ENCODE results near the gene STAM. TPM values are rescaled to one million over a fixed set of nuclear protein-coding genes. Genes with fewer than 3 reads are reported as not detected.

STAM gene
- total and polyA plus RNA-seq, 10 of the 15 experiments (the other 5 are each of a cell fraction or from before 2014, with no cell fraction given), result 8.8 to 15.9 (median 14.4) TPM

DNA sequence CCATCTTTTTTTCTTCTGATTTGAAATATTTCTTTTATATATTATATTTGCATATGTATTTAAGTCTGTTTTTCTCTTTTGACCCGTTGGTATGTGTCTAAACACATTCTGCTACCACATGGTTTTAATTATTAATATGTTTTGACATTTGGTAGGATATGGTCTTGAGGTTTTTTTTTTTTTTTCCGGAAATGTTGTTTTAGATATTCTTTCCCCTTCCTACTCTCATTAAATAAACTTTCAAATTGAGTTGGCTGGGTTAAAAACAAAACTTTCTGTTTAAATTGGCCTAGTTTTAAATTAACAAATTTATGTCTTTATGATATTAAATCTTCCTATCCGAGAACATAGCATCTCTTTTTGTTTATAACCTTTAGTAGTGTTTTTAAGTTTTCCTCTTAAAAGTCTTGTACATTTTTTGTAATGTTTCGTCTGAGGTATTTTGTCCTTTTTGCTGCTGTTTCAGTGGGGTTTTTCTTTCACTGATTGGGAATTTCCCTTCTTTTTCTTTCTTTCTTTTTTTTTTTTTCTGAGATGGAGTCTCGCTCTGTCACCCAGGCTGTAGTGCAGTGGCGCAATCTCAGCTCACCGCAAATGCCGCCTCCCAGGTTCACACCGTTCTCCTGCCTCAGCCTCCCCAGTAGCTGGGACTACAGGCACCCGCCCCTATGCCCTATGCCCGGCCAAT is 25.4 kb downstream of the STAM start (continued):
- TF ChIP-seq, protein P1, sequence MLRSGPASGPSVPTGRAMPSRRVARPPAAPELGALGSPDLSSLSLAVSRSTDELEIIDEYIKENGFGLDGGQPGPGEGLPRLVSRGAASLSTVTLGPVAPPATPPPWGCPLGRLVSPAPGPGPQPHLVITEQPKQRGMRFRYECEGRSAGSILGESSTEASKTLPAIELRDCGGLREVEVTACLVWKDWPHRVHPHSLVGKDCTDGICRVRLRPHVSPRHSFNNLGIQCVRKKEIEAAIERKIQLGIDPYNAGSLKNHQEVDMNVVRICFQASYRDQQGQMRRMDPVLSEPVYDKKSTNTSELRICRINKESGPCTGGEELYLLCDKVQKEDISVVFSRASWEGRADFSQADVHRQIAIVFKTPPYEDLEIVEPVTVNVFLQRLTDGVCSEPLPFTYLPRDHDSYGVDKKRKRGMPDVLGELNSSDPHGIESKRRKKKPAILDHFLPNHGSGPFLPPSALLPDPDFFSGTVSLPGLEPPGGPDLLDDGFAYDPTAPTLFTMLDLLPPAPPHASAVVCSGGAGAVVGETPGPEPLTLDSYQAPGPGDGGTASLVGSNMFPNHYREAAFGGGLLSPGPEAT (IDR thresholded peaks at IDR 0.05; ENCODE audit: low read depth), result peak; percentile 85
- TF ChIP-seq NR2C1 (IDR thresholded peaks at IDR 0.05), result no peak
- TF ChIP-seq YBX1 (IDR thresholded peaks at IDR 0.05), result no peak
- TF ChIP-seq MEF2B (IDR thresholded peaks at IDR 0.05; ENCODE audit: partially characterized antibody, poor library complexity, severe bottlenecking), result no peak
- no peak for TF ChIP-seq IRF4 (IDR thresholded peaks at IDR 0.05; ENCODE audit: low read depth, low read length)
- no peak for TF ChIP-seq DPF2 (IDR thresholded peaks at IDR 0.05)
- TF ChIP-seq, protein P2, sequence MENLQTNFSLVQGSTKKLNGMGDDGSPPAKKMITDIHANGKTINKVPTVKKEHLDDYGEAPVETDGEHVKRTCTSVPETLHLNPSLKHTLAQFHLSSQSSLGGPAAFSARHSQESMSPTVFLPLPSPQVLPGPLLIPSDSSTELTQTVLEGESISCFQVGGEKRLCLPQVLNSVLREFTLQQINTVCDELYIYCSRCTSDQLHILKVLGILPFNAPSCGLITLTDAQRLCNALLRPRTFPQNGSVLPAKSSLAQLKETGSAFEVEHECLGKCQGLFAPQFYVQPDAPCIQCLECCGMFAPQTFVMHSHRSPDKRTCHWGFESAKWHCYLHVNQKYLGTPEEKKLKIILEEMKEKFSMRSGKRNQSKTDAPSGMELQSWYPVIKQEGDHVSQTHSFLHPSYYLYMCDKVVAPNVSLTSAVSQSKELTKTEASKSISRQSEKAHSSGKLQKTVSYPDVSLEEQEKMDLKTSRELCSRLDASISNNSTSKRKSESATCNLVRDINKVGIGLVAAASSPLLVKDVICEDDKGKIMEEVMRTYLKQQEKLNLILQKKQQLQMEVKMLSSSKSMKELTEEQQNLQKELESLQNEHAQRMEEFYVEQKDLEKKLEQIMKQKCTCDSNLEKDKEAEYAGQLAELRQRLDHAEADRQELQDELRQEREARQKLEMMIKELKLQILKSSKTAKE (IDR thresholded peaks at IDR 0.05; ENCODE audit: low read depth, poor library complexity, severe bottlenecking), result no peak
- peak; percentile 87 for TF ChIP-seq ZNF384 (IDR thresholded peaks at IDR 0.05; ENCODE audit: borderline replicate concordance, low read depth, low read length)
- TF ChIP-seq CBX3 (IDR thresholded peaks at IDR 0.05; ENCODE audit: borderline replicate concordance, low read depth), result no peak
- TF ChIP-seq SRF (IDR thresholded peaks at IDR 0.05; ENCODE audit: low read depth in 2 of 2, low read length in 2 of 2), result no peak
- peak; percentile 36; the same call in 1 of the 2 replicates for TF ChIP-seq RAD51 (IDR thresholded peaks at IDR 0.05)
- no peak for TF ChIP-seq TARDBP (IDR thresholded peaks at IDR 0.05; ENCODE audit: borderline replicate concordance)
- TF ChIP-seq, protein P3, sequence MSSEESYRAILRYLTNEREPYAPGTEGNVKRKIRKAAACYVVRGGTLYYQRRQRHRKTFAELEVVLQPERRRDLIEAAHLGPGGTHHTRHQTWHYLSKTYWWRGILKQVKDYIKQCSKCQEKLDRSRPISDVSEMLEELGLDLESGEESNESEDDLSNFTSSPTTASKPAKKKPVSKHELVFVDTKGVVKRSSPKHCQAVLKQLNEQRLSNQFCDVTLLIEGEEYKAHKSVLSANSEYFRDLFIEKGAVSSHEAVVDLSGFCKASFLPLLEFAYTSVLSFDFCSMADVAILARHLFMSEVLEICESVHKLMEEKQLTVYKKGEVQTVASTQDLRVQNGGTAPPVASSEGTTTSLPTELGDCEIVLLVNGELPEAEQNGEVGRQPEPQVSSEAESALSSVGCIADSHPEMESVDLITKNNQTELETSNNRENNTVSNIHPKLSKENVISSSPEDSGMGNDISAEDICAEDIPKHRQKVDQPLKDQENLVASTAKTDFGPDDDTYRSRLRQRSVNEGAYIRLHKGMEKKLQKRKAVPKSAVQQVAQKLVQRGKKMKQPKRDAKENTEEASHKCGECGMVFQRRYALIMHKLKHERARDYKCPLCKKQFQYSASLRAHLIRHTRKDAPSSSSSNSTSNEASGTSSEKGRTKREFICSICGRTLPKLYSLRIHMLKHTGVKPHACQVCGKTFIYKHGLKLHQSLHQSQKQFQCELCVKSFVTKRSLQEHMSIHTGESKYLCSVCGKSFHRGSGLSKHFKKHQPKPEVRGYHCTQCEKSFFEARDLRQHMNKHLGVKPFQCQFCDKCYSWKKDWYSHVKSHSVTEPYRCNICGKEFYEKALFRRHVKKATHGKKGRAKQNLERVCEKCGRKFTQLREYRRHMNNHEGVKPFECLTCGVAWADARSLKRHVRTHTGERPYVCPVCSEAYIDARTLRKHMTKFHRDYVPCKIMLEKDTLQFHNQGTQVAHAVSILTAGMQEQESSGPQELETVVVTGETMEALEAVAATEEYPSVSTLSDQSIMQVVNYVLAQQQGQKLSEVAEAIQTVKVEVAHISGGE (CRISPR knock-in tag; IDR thresholded peaks at IDR 0.05), result no peak
- TF ChIP-seq, protein P4, sequence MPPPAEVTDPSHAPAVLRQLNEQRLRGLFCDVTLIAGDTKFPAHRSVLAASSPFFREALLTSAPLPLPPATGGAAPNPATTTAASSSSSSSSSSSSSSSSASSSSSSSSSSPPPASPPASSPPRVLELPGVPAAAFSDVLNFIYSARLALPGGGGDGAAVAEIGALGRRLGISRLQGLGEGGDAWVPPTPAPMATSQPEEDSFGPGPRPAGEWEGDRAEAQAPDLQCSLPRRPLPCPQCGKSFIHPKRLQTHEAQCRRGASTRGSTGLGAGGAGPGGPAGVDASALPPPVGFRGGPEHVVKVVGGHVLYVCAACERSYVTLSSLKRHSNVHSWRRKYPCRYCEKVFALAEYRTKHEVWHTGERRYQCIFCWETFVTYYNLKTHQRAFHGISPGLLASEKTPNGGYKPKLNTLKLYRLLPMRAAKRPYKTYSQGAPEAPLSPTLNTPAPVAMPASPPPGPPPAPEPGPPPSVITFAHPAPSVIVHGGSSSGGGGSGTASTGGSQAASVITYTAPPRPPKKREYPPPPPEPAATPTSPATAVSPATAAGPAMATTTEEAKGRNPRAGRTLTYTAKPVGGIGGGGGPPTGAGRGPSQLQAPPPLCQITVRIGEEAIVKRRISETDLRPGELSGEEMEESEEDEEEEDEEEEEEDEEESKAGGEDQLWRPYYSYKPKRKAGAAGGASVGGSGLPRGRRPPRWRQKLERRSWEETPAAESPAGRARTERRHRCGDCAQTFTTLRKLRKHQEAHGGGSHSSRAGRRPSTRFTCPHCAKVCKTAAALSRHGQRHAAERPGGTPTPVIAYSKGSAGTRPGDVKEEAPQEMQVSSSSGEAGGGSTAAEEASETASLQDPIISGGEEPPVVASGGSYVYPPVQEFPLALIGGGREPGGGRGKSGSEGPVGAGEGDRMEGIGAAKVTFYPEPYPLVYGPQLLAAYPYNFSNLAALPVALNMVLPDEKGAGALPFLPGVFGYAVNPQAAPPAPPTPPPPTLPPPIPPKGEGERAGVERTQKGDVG (CRISPR knock-in tag; IDR thresholded peaks at IDR 0.05), result no peak
- TF ChIP-seq TBL1XR1 (IDR thresholded peaks at IDR 0.05; ENCODE audit: low read depth, low read length), result 0 out of 2 replicates have a peak, but pooled peaks have one; percentile 4
- TF ChIP-seq, protein P5, sequence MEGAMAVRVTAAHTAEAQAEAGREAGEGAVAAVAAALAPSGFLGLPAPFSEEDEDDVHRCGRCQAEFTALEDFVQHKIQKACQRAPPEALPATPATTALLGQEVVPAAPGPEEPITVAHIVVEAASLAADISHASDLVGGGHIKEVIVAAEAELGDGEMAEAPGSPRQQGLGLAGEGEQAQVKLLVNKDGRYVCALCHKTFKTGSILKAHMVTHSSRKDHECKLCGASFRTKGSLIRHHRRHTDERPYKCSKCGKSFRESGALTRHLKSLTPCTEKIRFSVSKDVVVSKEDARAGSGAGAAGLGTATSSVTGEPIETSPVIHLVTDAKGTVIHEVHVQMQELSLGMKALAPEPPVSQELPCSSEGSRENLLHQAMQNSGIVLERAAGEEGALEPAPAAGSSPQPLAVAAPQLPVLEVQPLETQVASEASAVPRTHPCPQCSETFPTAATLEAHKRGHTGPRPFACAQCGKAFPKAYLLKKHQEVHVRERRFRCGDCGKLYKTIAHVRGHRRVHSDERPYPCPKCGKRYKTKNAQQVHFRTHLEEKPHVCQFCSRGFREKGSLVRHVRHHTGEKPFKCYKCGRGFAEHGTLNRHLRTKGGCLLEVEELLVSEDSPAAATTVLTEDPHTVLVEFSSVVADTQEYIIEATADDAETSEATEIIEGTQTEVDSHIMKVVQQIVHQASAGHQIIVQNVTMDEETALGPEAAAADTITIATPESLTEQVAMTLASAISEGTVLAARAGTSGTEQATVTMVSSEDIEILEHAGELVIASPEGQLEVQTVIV (IDR thresholded peaks at IDR 0.05; ENCODE audit: borderline replicate concordance, partially characterized antibody), result no peak
- no peak; the same call in 1 of the 2 replicates for TF ChIP-seq CREB1 (IDR thresholded peaks at IDR 0.05; ENCODE audit: low read depth)
